ENCODE measurements around the gene GPA33. TPM values are rescaled to one million over a fixed set of nuclear protein-coding genes. Genes with fewer than 3 reads are reported as not detected.
A peak's percentile ranks its signal among the peaks of the same experiment; 100 is the strongest.
"Not testable (repeated sequence)": the region's sequence is repeated elsewhere in the genome, so short reads cannot be mapped to it uniquely, and the experiment has no call there.

GPA33 gene
- total RNA-seq, 2 donors from 2014 or later, result 0.20 to 0.76 TPM

DNA sequence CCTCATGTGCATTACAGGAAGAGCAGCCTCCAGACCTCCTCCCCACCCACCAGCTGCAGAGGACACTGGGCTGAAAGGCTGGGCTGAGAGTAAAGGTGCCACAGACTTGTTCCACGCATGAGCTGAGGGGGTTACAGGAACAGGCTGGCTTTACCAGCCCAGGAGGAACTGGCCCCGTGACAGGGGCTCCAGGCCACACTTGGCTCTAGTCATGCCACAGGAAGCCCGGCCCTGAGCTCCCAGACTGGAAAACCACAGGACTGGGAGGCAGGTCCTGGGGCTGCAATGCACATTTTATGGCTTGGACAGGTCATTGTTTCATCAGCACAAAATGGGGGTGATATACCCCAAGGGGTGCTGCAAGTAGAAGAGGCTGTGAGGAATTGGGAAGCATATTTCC, 35.6 kb downstream of the GPA33 start:
- no peaks in the 10 kb centered on the region for H3K9me3 Mint-ChIP-seq
- H3K27ac Mint-ChIP-seq, result no peak overlapping the region
- H3K36me3 Mint-ChIP-seq, result no peaks in the 10 kb centered on the region
- no peak for DNase-seq (ENCODE audit: low spot score in 2 of 2)
- no peak for ATAC-seq

GRCh38 chr1:167052389-167052788, 37.8 kb downstream of the GPA33 start:
- no peaks in the 10 kb centered on the region for H3K36me3 Mint-ChIP-seq
- no peak overlapping the region for H3K27ac Mint-ChIP-seq
- no peak for ATAC-seq
- no peak for DNase-seq (ENCODE audit: low spot score in 2 of 2)
- H3K9me3 Mint-ChIP-seq, result no peaks in the 10 kb centered on the region

- Mint-ChIP-seq H3K9me3 (no peaks in the 10 kb centered on the region), H3K27ac (no peak overlapping the region), H3K36me3 (no peaks in the 10 kb centered on the region)
- ATAC-seq (no peak), DNase-seq (ENCODE audit: low spot score in 2 of 2) (no peak)
These were observed 38.3 kb downstream of the GPA33 start for GRCh38 chr1:167051907-167052306.

DNA sequence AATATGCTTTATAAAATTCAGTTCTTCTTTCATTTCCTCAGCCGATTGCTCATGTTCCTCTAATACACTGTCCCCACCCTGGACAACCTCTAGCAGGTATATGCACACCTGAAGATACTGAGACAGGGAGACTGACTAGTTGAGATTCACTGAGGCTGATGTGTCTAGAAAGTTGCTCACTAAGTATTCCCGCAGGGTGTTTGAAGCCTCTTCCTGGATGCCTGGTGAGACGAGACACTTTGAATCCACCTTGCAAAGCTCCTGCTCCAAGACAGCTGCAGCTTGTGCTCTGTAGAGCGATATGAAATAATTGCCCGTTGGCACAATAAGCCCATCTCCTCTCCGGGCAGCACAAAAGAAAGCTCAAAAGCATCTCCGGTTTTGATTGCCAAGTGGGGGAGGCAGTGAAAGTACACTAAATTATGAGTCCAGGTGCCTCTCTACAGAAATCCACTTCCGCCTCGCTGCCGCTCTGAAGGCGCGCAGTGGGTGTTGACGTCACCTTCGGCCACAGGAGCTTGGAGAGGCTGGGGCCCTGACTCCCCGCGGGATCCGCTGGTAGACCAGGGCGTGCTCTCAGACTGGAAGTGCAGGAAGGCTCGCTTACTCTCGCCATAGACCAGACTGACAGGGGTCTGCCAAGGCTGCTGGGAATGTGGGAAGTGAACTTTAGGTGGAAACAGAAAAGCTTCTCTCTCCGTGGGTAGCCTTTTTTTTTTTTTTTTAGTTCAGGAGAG, 46.3 kb downstream of the GPA33 start:
- DNase-seq (ENCODE audit: low spot score in 2 of 2) (peak; percentile 72 to 81), ATAC-seq (peak; percentile 99 to 100)
- no peaks in the 10 kb centered on the region for H3K9me3 Mint-ChIP-seq
- H3K27ac Mint-ChIP-seq, result peak overlapping the region; percentile 73 to 86
- H3K36me3 Mint-ChIP-seq, result no peaks in the 10 kb centered on the region

DNA sequence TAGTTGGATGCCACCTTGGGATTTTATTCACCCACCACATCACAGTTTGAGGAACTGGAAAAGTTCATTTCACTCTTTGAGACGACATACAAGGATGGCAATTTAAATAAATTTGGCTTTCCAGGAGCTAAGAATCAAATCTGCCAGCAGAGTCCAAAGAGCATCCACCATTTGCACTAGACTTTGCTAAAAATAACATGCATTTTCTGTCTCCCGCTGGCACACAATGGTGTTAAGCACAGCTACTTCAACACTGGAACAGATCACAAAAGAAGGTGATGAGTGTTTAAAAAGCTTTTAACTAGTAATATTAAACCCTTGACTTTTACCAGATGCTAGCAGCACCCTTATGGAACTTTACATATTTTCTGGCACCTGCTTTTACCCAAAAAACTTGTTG, 56.5 kb downstream of the GPA33 start:
- no peak for ATAC-seq
- no peaks in the 10 kb centered on the region for H3K36me3 Mint-ChIP-seq
- H3K9me3 Mint-ChIP-seq, result no peaks in the 10 kb centered on the region

GRCh38 chr1:167029553-167029952, 60.6 kb downstream of the GPA33 start:
- H3K36me3 Mint-ChIP-seq; ATAC-seq; DNase-seq (ENCODE audit: low spot score in 2 of 2); H3K9me3 Mint-ChIP-seq; H3K27ac Mint-ChIP-seq: not testable (repeated sequence)

More for the DNA sequence above, 56.5 kb downstream of the GPA33 start:
- no peak for DNase-seq (ENCODE audit: low spot score in 2 of 2)
- H3K27ac Mint-ChIP-seq, result no peak overlapping the region

DNA sequence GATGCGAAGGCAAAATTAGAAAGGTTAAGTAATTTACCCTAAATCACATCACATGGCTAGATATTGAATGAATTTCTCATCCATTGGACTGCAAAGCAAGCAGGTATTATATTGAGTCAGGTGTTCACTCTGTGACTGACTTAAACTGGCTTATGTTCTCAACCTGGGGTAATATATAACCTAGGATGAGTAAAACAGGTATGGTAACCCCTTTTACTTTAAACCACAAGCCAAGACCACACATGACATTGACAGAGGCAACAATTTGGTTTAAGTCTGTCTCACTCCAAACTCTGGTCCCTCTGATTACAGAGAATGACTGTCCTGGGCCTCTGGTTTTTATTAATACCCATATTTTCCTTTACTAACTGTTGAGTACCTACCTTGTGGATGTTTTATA, 67.8 kb downstream of the GPA33 start:
- no peak overlapping the region for H3K27ac Mint-ChIP-seq
- no peaks in the 10 kb centered on the region for H3K36me3 Mint-ChIP-seq
- ATAC-seq (peak in 1 of 2 donors; percentile 63), DNase-seq (ENCODE audit: low spot score in 2 of 2) (no peak)
- peaks cover 0 to 3% of the 10 kb centered on the region in 2 donors for H3K9me3 Mint-ChIP-seq

DNA sequence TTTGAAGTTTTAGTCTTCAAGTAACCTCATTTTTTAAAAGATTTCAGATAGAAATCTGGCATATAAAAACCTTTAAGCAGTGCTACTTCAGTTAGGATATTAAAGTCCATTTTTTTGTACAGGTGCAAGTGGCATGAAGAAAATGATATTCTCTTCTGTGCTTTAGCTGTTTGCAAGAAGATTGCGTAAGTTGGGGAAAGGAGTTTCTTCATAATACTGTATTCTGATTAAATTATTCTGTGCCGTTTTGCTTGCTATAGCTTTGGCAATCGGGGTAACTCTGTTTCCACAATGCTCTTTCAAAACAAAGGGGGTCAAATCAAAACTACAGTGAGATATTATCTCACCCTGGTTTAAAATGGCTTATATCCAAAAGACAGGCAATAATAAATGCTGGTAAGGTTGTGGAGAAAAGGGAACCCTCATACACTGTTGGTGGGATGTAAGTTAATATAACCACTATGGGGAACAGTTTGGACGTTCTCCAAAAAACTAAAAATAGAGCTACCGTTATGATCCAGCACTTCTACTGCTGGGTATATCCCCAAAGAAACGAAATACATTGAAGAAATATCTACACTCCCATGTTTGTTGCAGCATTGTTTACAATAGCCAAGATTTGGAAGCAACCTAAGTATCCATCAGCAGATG, 74.0 kb downstream of the GPA33 start:
- no peaks in the 10 kb centered on the region for H3K9me3 Mint-ChIP-seq
- H3K36me3 Mint-ChIP-seq, result no peaks in the 10 kb centered on the region
- DNase-seq (ENCODE audit: low spot score in 2 of 2) (no peak), ATAC-seq (no peak)
- H3K27ac Mint-ChIP-seq, result no peak overlapping the region

DNA sequence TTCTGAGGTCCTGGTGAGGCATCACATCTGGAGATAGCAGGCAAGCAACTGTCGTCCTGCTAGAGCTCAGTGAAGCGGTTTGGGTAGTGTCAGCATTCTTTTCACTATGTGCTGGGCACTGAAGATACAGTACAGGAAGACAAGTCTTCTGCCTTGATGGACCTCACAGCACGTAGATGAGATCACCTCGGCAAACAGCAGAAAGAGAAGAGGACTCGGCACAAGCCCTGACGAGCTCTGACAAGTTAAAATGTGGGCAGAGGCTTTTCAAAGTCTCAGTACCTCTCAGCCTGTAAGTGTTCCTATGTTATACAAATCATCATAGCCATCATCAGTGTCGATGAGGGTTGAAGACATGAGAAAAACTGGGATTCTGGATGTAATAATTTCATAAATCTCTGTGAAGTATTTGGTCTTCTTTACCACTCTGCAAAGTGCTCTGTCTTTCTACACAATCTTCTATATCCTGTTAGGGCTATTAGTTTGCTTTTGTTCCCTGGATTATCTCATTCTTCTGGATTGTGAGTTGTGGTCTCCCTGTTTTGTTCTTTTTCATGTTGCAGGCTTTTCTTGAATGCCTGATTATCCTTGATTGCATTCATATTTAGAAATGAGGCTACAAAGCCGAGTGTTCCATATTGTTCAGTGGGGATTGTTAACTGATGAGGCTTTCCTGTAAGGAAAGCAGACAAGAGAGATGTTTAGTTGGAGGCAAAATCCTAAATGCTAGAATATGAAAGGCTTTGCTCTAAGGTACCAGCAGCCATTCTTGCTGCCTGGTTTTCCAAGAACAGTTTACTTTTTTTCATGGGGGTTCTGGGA, 76.9 kb downstream of the GPA33 start:
- H3K27ac Mint-ChIP-seq, result no peak overlapping the region
- DNase-seq (ENCODE audit: low spot score in 2 of 2), result no peak
- no peak for ATAC-seq

DNA sequence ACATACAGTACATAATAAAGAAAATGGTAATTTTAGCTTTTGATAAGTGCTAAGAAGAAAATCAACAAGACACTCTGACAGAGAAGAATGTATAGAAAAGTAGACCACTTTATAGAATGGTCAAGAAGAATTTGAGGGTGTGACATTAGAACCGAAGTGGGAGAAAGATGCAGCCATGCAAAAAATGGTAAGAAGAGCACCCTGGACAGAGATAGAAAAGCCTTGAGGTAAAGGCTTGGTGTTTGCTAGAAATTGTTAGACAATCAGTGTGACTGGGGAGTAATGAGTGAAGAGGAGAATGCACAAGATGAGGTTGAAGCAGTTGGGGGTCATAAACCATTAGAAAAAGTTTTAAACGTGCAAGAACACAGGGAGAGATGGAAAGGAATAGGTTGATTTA, 77.6 kb downstream of the GPA33 start:
- DNase-seq (ENCODE audit: low spot score in 2 of 2) (no peak), ATAC-seq (no peak)
- H3K36me3 Mint-ChIP-seq, result no peaks in the 10 kb centered on the region
- H3K9me3 Mint-ChIP-seq, result no peaks in the 10 kb centered on the region
- no peak overlapping the region for H3K27ac Mint-ChIP-seq

More for the DNA sequence above, 76.9 kb downstream of the GPA33 start:
- H3K9me3 Mint-ChIP-seq, result no peaks in the 10 kb centered on the region
- no peaks in the 10 kb centered on the region for H3K36me3 Mint-ChIP-seq

DNA sequence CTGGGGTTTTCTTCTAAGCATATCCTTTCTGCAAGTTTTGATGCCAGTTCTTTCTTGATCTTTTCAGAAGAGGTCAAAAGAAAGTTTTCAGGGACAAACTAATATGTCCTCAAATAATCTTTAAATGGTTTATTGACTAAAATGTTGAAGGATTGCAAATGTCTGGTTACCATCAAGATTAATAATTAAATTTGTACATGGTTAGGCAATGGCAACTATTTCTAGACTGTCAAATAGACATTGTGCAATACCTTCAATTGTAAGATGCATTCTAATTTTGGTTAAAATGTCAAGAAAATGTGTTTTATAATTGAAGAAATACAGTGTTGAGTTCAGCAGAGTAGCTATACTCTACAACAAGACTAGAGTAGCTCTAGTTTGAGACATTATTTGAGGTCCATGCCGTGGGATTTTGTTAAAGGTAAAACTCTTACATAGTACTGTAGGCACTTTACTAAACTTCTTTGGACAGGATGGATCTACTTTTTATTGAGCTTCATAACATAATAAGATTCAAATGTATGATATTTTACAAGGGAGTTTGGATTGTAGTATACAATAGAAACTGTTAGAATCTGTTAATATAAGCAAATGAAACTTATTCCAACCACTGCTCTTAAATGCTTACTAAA, 78.5 kb downstream of the GPA33 start:
- Mint-ChIP-seq H3K27ac (no peak overlapping the region), H3K9me3 (no peaks in the 10 kb centered on the region), H3K36me3 (no peaks in the 10 kb centered on the region)
- ATAC-seq, result no peak
- no peak for DNase-seq (ENCODE audit: low spot score in 2 of 2)

GRCh38 chr1:167003711-167004110, 86.5 kb downstream of the GPA33 start:
- Mint-ChIP-seq H3K27ac (no peak overlapping the region), H3K36me3 (peaks cover 0 to 14% of the 10 kb centered on the region in 2 donors), H3K9me3 (peaks cover 0 to 16% of the 10 kb centered on the region in 2 donors)
- DNase-seq (ENCODE audit: low spot score in 2 of 2) (no peak), ATAC-seq (no peak)

Other genes with a start within 250 kb of the GPA33 start
- 10 to 100 TPM; 13.6 to 23.6 TPM for gene TADA1, start 214.1 kb downstream of the GPA33 start, total RNA-seq
- 10 to 100 TPM; 10.2 to 14.6 TPM for gene ILDR2, start 114.8 kb downstream of the GPA33 start, total RNA-seq
- gene MAEL, start 101.1 kb downstream of the GPA33 start, total RNA-seq, result not detected
- not detected for gene STYXL2, start 3.7 kb upstream of the GPA33 start, total RNA-seq
- 10 to 100 TPM; 32.0 to 32.1 TPM for gene POU2F1, start 130.5 kb upstream of the GPA33 start, total RNA-seq